Hematopoietic multipotent progenitor cell treated with erythropoietin and hydrocortisone succinate and interleukin-3 and kit ligand, for 17 days (in vitro differentiated cells): ENCODE results near the gene CD63.
A peak's percentile ranks its signal among the peaks of the same experiment; 100 is the strongest.
"Not testable (repeated sequence)": the region's sequence is repeated elsewhere in the genome, so short reads cannot be mapped to it uniquely, and the experiment has no call there.

Source experiments
- DNase-seq: peaks from one replicate; pipeline ENCODE4 v3.0.0-alpha.2; 2015; ENCODE audit warnings: low spot score

The CD63 gene, protein sequence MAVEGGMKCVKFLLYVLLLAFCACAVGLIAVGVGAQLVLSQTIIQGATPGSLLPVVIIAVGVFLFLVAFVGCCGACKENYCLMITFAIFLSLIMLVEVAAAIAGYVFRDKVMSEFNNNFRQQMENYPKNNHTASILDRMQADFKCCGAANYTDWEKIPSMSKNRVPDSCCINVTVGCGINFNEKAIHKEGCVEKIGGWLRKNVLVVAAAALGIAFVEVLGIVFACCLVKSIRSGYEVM

DNA sequence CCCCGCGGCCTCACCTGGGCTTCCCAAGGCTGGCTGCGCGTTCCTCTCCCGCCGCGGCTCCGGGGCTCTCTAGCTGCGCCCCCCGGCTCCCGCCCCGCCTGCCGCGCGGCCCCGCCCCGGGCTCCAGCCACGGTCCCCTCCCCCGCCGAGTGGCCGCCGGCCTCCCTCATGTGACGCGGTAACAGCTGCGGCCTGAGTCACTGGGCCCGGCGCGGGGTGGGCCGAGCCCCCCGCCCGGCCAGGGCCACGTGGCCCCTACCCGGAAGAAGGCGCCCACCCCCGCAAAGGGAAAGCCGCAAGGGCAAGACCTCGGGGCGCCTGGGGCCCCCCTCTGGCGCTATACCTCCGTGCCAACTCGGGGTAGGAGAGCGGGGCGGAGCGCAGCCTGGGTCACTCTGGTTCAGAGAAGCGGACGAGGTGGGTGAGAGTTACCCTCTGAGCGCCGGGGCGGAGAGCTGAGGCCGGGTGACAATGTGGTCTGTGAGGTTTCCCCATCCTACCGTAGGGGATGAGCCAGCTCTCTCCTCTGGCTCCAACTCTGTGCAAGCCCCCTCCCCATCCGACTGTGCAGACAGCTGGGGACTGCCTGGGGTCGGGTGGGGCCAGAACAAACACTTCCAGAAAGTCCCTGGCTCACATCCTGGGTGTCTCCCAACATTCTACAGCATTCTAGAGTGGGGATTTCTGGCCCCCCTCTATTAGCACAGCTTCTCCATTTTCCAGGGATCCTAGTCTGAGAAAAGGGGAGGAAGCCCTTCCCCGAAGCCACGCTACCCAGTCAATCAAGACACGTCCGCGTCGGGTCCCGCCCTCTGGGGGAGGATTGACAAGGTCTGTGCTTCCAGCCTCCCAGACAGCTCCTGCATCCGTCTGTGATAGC lies at the start of gene CD63:
Gene CD63 (minus strand): TSS at position 71 of the 880 bp plus-strand sequence. CDS start 668 bp downstream, outside the sequence.
- peak; percentile 21 for DNase-seq

DNA sequence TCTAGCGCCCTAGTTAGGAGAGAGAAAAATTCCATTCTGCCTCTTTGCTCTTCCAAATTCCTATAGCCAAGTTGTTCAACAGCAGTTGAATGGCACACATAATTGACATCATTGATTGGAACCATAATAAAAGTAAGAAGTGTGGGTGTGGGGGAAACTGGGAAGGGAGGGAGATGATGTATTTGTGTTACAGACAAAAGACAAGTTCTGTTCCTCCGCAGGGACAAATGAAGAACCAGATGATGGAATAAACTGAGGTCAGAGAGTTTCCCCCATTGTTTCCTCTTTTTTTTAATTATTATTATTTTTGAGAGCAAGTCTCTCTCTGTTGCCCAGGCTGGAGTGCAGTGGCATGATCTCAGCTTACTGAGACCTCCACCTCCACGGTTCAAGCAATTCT lies 49.0 kb upstream of the CD63 start:
- no peak for DNase-seq

DNA sequence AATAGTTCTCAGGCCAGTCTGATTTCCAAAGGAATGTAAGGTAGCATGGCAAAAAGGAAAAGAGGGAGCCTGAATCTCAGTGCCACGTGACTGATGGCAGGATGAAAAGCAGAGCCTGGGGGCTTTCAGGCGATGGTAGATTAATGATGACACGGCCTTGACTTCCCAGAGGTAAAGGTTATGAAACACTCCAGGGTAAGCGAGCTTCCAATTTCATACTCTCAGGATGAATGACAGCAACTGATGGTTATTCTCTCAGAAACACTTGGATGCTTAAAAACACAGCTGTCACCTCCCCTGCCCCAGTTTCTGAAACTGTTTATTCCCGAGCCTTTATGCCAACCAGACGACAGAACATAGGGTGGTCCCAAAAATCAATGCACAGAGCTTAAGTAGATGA lies 42.9 kb upstream of the CD63 start:
- no peak for DNase-seq

DNA sequence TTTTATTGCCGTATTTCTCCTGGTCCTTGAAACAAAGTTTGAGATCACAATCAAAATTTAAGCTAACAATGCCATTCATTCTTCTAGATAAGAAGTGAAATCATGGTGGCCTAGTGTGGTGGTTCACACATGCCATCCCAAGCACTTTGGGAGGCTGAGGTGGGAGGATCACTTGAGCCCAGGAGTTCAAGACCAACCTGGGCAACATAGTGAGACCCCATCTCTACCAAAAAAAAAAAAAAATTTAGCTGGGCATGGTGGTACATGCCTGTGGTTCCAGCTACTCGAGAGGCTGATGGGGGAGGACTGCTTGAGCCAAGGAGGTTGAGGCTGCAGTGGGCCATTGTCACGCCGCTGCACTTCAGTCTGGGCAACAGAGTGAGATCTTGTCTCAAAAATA lies 38.3 kb upstream of the CD63 start:
- DNase-seq, result no peak

DNA sequence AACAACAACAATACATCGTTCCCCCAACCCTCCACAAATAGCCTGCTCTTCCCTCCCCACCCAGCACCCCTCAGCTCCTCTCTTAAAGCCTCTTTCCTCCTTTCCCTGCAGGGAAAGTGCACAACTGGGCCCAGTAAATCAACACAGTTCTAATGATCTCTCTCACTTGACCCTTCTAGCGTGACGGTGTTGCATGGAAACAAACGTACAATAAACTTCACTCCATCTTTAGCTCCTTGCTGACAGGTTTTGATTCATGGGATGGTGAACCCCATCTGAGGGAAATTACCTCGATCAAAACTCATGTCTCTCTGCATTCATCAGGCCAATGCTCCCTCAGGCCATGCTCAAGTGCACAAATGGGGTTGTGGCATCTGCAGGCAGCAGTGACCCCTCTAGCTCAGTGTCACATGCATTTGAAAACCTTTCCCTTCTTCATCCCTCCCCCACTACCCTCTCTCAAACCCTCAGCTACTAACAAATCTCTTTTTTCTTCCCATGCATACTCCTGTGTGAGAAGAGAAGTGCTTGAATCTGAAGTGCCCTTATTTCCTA lies 37.0 kb upstream of the CD63 start:
- DNase-seq, result no peak

DNA sequence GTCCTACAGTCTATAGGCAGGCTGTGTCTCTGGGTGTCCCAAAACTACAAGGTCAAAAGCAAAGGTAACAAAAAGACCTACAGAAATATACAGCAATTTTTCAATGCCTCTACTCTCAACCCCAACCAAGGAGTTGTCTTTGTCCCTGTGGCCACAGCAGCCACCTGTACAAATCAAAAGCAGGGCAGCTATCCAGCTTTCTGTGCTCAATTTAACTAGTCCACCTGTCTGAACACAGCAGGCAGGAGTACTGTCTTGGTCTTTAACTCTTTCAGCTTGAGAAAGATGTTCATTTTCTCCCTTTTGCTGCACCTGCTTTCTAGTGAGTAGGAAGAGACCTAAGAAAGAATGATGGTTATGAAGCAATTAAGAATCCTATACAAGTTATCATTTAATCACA lies 33.8 kb upstream of the CD63 start:
- no peak for DNase-seq

DNA sequence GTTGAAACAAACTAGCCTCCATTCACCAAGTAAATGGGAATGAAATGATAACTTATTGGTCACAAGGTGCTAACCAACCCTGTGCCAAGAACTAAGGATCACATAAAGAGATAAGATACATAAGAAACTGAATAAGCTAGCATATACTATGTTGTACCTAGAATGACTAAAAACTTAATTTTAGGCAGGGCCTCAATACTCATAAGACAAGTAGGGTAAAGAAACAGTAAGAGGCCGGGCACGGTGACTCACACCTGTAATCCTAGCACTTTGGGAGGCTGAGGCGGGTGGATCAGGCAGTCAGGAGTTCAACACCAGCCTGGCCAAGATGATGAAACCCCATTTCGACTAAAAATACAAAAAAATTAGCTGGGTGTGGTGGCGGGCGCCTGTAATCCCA lies 31.9 kb upstream of the CD63 start:
- no peak for DNase-seq

DNA sequence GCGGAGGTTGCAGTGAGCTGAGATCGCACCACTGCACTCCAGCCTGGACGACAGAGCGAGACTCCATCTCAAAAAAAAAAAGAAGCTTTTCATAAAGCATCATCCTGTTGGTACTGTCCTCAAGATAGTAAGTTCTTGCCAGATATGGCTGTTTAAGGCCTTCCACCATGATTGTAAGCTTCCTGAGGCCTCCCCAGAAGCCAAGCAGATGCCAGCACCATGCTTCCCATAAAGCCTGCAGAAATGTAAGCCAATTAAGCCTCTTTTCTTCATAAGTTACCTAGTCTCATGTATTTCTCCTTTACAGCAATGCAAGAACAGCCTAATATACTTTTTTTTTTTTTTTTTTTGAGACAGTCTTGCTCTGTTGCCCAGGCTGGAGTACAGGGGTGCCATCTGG lies 29.8 kb upstream of the CD63 start:
- not testable (repeated sequence) for DNase-seq

DNA sequence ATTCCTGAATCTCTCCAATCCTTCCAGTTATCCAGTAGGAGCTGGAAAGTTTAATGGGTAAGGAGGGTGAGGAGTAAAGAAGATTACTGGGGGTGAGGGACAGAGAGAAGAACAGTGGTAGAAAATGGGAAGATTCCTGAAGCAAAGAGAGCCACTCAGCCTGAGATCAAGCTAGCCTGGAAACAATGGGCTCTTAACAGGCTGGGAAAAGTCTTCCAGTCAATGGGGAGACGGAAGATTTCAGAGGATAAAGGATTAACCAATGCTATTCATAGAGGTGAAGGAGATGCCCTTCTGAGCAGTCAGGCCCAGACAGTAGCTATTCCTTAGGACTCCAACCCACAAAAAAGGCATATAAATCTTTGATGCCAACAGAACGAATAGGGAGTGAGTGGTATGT lies 28.9 kb upstream of the CD63 start:
- DNase-seq, result no peak

DNA sequence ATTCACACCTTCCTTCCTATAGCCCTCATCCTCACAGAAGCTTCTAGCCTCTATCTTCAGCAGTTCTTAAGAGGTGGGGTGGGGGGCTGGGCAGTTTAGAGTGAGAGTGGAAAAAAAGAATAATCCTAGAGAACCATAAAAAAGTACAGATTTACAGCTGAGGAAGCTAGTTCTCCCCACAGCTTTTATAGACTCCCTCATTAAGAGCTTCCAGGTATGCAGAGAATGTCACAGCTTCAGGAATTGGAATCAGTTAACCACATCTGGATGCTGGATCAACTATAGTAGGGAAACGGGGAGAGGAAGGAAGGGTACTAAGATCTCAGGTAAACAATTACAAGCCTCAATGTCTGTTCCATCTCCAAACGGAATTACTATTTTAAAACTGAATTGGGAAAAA lies 26.4 kb upstream of the CD63 start:
- DNase-seq, result no peak

DNA sequence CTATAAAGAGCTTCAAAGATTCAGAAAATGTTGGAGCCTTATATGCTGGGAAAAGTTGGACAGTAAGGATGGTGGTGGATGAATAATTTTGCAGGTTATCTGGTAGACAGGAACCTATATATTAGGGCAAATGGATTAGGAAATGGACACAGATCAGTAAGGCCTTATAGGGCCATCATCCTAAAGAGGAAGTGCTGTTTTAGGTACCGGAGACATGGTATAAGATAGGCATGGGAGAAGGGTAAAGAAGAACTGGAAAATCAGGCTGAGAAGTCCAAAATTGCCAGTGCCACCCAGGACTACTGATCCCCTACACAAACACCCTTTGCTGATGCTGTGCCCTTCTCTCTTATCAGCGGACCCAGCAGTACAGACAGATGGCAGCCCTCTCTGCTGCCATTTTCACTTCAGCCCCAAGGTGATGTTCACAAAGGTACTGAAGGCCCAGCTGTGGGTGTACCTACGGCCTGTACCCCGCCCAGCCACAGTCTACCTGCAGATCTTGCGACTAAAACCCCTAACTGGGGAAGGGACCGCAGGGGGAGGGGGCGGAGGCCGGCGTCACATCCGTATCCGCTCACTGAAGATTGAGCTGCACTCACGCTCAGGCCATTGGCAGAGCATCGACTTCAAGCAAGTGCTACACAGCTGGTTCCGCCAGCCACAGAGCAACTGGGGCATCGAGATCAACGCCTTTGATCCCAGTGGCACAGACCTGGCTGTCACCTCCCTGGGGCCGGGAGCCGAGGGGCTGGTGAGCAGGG lies 19.6 kb upstream of the CD63 start:
- no peak for DNase-seq

DNA sequence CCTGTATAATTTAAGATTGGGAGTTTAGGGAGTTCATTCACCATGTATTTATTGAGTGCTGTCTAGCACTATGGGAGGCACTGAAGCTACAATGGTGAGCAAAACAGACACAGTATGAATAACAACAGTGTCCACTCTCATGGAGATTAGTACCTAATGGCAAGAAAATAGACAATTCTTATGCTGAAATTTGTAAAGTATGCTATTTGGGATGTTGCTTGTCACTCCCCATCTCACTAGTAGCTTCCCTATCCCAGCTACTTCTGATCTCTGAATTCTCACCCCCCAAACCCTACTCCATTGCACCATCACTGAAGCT lies 18.1 kb upstream of the CD63 start:
- no peak for DNase-seq

DNA sequence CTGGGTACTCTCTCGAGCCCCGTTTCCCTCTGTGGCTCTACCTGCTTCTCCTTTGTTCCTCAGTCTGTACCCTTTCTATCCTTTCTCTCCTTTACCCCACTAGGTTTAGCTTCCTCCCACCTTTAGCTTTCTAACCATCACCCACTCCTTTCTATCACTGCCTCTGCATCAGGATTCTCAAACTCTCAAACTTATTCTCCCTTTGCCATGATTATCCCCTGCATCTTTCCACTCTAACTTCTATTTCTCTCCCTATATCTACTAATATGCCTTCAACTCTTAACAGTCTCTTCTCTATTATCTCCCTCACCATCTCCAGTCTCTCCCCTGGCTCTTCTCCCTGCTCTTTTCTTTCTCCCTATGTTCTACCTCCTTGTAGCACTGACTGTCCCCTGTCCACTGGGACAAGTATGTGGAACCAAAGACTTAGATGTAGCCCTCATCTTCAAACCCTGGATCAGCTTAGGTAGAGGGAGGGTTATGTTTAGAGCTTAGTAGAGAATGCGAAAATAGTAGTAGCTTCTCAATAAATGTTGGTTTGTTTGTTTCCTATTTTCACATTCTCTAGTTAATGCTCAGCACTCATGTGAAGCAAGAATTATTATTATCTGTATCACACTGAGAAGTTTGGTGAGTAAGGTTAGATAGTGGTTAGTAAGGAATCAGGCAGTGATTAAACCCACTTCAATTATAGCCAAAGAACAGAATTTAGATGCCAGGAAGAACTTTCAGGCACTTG lies 17.5 kb upstream of the CD63 start:
- DNase-seq, result no peak

DNA sequence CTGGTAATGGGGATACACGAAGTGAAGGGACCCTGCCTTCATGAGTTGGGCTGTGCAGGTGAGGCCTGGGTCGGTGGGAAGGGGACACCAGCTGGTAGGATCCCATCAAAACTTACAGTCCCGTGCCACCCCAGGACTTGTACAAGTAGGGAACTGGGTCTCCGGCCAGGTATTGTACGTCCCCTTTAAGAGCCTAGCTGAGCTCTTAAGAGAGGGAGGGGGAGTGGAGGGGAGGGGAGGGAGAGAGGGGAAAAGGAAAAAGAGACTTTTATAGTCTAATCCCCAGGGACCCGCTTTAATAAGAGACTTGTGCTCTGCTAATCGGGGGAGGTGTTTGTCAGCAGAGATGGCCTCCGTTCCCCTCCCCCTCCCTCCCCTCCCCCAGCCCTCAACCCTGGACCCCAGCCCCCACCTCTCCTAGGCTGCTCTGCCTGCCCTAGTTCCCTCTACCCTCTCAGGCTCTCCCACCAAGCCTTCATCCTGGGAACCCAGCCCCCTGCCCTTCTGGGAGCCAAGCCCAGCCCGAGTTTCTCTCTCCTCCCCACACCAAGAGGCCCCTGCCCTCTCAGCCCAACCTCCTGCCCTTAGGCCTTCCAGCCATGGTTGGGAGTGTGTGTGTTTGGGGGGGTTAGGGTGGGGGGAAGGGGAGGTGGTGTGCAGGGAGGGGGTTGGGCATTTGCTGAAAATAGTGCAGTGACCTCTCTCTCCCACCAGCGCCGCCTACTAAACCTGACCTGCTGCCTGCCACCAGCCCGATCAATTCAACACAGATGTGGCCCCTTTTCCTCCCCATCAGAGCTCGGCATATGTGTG lies 16.8 kb upstream of the CD63 start:
- DNase-seq, result no peak

DNA sequence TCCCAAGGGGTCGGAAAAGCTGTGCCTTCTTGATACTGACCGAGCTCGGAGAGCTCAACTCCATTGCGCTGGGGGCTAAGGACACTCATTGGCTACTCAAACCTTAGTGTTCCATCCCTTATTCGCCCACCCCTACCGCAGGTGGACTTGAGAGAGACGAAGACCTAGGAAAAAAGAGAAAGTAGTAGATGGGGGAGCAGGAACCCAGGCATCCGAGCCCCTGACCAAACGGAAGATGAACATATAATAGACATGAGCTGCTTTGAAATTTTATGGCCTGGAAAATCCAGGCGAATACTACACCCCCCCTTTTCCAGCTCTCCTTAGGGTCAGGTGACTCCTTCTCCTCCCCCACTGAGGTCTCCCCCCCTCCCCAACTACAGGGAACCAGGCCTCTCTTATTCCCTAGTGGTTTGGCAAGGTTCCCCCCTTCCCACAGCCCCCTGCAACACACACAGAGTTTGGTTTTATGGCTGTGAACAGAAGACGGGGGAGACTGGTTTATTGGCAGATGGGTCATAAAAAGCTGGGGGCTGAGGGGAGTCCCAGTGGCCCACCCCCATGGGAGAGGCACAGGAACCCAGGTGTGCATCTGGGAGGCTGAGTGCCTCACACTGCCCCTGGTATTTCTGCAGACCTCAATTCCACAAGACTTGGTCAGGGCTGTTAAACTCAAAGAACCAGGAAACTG lies 15.7 kb upstream of the CD63 start:
- no peak for DNase-seq

DNA sequence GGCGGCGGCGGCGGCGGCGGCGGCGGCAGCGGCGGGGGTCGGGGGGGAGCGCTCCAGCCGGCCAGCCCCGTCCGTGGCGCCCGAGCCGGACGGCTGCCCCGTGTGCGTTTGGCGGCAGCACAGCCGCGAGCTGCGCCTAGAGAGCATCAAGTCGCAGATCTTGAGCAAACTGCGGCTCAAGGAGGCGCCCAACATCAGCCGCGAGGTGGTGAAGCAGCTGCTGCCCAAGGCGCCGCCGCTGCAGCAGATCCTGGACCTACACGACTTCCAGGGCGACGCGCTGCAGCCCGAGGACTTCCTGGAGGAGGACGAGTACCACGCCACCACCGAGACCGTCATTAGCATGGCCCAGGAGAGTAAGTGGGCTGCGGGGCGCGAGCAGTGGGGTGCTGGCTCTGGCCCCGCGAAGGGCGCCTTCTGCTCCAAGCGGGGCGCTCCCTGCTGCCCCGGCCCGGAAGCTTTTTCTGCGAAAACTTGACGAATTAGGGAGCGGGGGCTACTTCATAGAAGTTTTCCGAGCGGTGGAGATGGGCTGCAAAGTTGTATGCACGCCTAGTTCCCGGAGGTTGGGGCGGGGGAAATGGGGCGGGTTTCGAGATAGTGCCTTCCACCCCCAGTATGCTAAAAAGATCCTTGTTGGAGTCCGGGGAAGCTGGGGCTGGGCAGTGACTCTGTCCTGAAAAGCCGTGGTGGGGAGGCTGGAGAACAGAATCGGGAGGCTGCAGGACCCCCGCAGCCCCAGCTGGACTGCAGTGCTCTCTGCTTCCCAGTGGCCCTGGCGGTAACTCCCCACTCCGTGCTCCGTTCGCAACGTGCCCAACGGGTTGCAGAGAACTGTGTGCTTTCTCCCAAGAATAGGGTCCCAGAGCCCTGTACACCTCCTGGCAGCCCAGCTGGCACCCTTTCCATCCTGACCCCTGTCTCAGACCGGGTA lies 14.9 kb upstream of the CD63 start:
- no peak for DNase-seq

DNA sequence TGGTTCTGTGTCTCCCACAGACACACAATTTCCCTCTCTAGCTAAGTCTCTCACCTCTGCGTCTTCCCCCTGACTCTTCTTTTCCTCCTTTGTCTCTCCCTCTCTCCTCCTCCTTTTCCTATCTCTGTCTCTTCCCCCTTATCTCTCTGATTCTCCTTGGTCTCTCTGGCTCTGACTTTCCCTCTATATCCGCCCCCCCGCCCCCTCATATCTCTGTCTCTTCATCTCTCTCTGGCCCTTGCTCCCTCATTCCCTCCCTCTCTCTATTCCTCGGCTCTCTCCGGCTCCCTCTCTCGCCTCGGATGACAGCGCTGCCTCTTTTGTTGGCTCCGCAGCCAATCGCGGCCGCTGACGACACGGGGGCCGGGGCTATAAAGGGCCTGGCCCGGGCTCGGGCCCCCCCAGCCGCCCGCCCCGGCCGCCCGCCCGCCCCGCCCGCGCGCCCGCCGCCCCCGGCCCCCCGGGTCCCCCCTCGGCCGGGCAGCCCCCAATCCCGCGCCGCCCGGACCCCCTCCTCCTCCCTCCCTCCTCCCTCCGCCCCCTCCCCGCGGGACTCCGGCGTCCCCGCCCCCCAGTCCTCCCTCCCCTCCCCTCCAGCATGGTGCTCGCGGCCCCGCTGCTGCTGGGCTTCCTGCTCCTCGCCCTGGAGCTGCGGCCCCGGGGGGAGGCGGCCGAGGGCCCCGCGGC lies 14.1 kb upstream of the CD63 start, which contains the start of gene GDF11:
Gene GDF11 (plus strand): TSS at position 404 of the 687 bp plus-strand sequence. CDS start 195 bp downstream, at position 599.
- DNase-seq, result no peak

DNA sequence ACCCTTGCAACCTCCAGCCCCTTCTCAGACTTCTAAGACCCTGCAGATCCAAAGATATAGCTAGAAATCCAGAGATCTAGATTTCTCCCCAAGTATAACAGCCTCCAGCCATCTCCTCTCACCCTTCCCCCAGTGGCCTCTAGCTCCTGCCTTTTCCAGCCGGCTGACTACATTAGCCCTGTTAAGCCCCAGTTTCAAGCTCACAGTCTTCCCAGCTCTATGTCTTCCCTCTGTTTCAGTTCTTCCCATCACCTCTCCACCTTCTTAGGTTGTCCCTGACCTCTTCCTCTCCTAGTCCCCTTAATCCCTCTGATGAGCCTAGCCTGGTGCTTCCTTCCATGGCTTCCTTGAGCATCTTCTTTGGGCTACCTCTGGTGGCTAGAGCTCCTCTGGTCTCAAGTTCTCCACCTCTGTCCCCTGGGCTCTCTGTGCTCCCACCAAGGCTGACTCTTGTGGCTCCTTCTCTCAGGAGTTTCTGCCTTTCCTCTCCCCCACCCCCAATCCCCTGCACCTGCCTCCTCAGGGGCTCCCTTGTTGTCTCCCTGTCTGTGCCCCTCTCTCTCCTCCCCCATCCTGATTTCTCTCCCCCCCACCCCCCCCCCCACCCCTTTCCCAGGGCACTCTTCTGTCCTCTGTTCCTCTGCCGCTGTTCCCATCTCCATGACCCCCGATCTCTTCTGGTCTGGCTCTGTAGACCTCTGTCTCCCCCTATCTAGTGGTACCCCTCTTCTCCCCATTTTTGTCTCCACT lies 13.3 kb upstream of the CD63 start:
- no peak for DNase-seq
